ENCODE data around the gene NXNL2.

The NXNL2 gene

GRCh38 chr9:88551546-88552137, 16.7 kb downstream of the NXNL2 start:
- H3K27me3 ChIP-seq (ENCODE audit: insufficient read depth, low read length), result 0 out of 2 replicates have a peak, but pooled peaks cover 4% of the 10 kb centered on the region
- H3K36me3 ChIP-seq (ENCODE audit: insufficient read depth, low read length), result no peaks in the 10 kb centered on the region

GRCh38 chr9:88553350-88553749, 18.4 kb downstream of the NXNL2 start:
- Histone ChIP-seq H3K36me3 (ENCODE audit: insufficient read depth, low read length) (no peaks in the 10 kb centered on the region), H3K27me3 (ENCODE audit: insufficient read depth, low read length) (peaks cover 16% of the 10 kb centered on the region), H3K27ac (ENCODE audit: low read depth, low read length) (no peak overlapping the region), H3K4me3 (ENCODE audit: low read depth, low read length) (no peak overlapping the region), H3K79me2 (ENCODE audit: control insufficient read depth, insufficient read depth, low read length, unreplicated experiment) (no peaks in the 10 kb centered on the region), H3K4me1 (ENCODE audit: control insufficient read depth, insufficient read depth, low read length, unreplicated experiment) (no peaks in the 10 kb centered on the region), H2AFZ (ENCODE audit: low read length, unreplicated experiment) (no peak overlapping the region)

More at GRCh38 chr9:88551546-88552137, 16.7 kb downstream of the NXNL2 start:
- Histone ChIP-seq H3K27ac (ENCODE audit: low read depth, low read length) (no peak overlapping the region), H3K4me3 (ENCODE audit: low read depth, low read length) (no peak overlapping the region), H2AFZ (ENCODE audit: low read length, unreplicated experiment) (no peak overlapping the region), H3K79me2 (ENCODE audit: control insufficient read depth, insufficient read depth, low read length, unreplicated experiment) (no peaks in the 10 kb centered on the region), H3K4me1 (ENCODE audit: control insufficient read depth, insufficient read depth, low read length, unreplicated experiment) (no peaks in the 10 kb centered on the region)

- no peaks in the 10 kb centered on the region for H3K79me2 ChIP-seq (ENCODE audit: control insufficient read depth, insufficient read depth, low read length, unreplicated experiment)
Measured at GRCh38 chr9:88555268-88555980, 20.4 kb downstream of the NXNL2 start.

GRCh38 chr9:88559661-88560060, 24.7 kb downstream of the NXNL2 start:
- Histone ChIP-seq H3K27me3 (ENCODE audit: insufficient read depth, low read length) (peaks cover 16% of the 10 kb centered on the region), H3K4me3 (ENCODE audit: low read depth, low read length) (no peak overlapping the region), H3K4me1 (ENCODE audit: control insufficient read depth, insufficient read depth, low read length, unreplicated experiment) (no peaks in the 10 kb centered on the region), H3K36me3 (ENCODE audit: insufficient read depth, low read length) (no peaks in the 10 kb centered on the region), H3K27ac (ENCODE audit: low read depth, low read length) (no peak overlapping the region), H2AFZ (ENCODE audit: low read length, unreplicated experiment) (no peak overlapping the region), H3K79me2 (ENCODE audit: control insufficient read depth, insufficient read depth, low read length, unreplicated experiment) (no peaks in the 10 kb centered on the region)

More at GRCh38 chr9:88555268-88555980, 20.4 kb downstream of the NXNL2 start:
- H2AFZ ChIP-seq (ENCODE audit: low read length, unreplicated experiment), result no peak overlapping the region
- peaks cover 16% of the 10 kb centered on the region for H3K27me3 ChIP-seq (ENCODE audit: insufficient read depth, low read length)
- no peaks in the 10 kb centered on the region for H3K4me1 ChIP-seq (ENCODE audit: control insufficient read depth, insufficient read depth, low read length, unreplicated experiment)
- no peak overlapping the region for H3K4me3 ChIP-seq (ENCODE audit: low read depth, low read length)
- no peak overlapping the region for H3K27ac ChIP-seq (ENCODE audit: low read depth, low read length)
- no peaks in the 10 kb centered on the region for H3K36me3 ChIP-seq (ENCODE audit: insufficient read depth, low read length)

- H3K79me2 ChIP-seq (ENCODE audit: control insufficient read depth, insufficient read depth, low read length, unreplicated experiment), result no peaks in the 10 kb centered on the region
- no peak overlapping the region for H3K27ac ChIP-seq (ENCODE audit: low read depth, low read length)
- no peaks in the 10 kb centered on the region for H3K4me1 ChIP-seq (ENCODE audit: control insufficient read depth, insufficient read depth, low read length, unreplicated experiment)
- H3K27me3 ChIP-seq (ENCODE audit: insufficient read depth, low read length), result no peaks in the 10 kb centered on the region
- H3K4me3 ChIP-seq (ENCODE audit: low read depth, low read length), result no peak overlapping the region
- no peak overlapping the region for H2AFZ ChIP-seq (ENCODE audit: low read length, unreplicated experiment)
- H3K36me3 ChIP-seq (ENCODE audit: insufficient read depth, low read length), result no peaks in the 10 kb centered on the region
Measured at GRCh38 chr9:88567870-88568269, 32.9 kb downstream of the NXNL2 start.

GRCh38 chr9:88571419-88571818, 36.4 kb downstream of the NXNL2 start:
- no peaks in the 10 kb centered on the region for H3K36me3 ChIP-seq (ENCODE audit: insufficient read depth, low read length)
- H3K4me1 ChIP-seq (ENCODE audit: control insufficient read depth, insufficient read depth, low read length, unreplicated experiment), result no peaks in the 10 kb centered on the region
- no peaks in the 10 kb centered on the region for H3K27me3 ChIP-seq (ENCODE audit: insufficient read depth, low read length)
- no peak overlapping the region for H2AFZ ChIP-seq (ENCODE audit: low read length, unreplicated experiment)
- no peak overlapping the region for H3K4me3 ChIP-seq (ENCODE audit: low read depth, low read length)
- H3K27ac ChIP-seq (ENCODE audit: low read depth, low read length), result no peak overlapping the region
- H3K79me2 ChIP-seq (ENCODE audit: control insufficient read depth, insufficient read depth, low read length, unreplicated experiment), result no peaks in the 10 kb centered on the region

GRCh38 chr9:88572684-88573083, 37.7 kb downstream of the NXNL2 start:
- Histone ChIP-seq H3K27me3 (ENCODE audit: insufficient read depth, low read length) (no peaks in the 10 kb centered on the region), H3K27ac (ENCODE audit: low read depth, low read length) (no peak overlapping the region), H3K79me2 (ENCODE audit: control insufficient read depth, insufficient read depth, low read length, unreplicated experiment) (no peaks in the 10 kb centered on the region)

GRCh38 chr9:88574953-88575352, 40.0 kb downstream of the NXNL2 start:
- Histone ChIP-seq H3K4me3 (ENCODE audit: low read depth, low read length) (no peak overlapping the region), H2AFZ (ENCODE audit: low read length, unreplicated experiment) (no peak overlapping the region)

More at GRCh38 chr9:88572684-88573083, 37.7 kb downstream of the NXNL2 start:
- Histone ChIP-seq H3K4me1 (ENCODE audit: control insufficient read depth, insufficient read depth, low read length, unreplicated experiment) (no peaks in the 10 kb centered on the region), H3K4me3 (ENCODE audit: low read depth, low read length) (no peak overlapping the region), H3K36me3 (ENCODE audit: insufficient read depth, low read length) (no peaks in the 10 kb centered on the region), H2AFZ (ENCODE audit: low read length, unreplicated experiment) (no peak overlapping the region)

GRCh38 chr9:88577256-88578120, 42.5 kb downstream of the NXNL2 start:
- no peak overlapping the region for H2AFZ ChIP-seq (ENCODE audit: low read length, unreplicated experiment)
- no peak overlapping the region for H3K27ac ChIP-seq (ENCODE audit: low read depth, low read length)
- no peaks in the 10 kb centered on the region for H3K79me2 ChIP-seq (ENCODE audit: control insufficient read depth, insufficient read depth, low read length, unreplicated experiment)
- H3K4me1 ChIP-seq (ENCODE audit: control insufficient read depth, insufficient read depth, low read length, unreplicated experiment), result peaks cover 2% of the 10 kb centered on the region
- H3K36me3 ChIP-seq (ENCODE audit: insufficient read depth, low read length), result no peaks in the 10 kb centered on the region
- H3K27me3 ChIP-seq (ENCODE audit: insufficient read depth, low read length), result no peaks in the 10 kb centered on the region
- H3K4me3 ChIP-seq (ENCODE audit: low read depth, low read length), result no peak overlapping the region

More at GRCh38 chr9:88574953-88575352, 40.0 kb downstream of the NXNL2 start:
- Histone ChIP-seq H3K27me3 (ENCODE audit: insufficient read depth, low read length) (no peaks in the 10 kb centered on the region), H3K27ac (ENCODE audit: low read depth, low read length) (no peak overlapping the region), H3K4me1 (ENCODE audit: control insufficient read depth, insufficient read depth, low read length, unreplicated experiment) (peaks cover 2% of the 10 kb centered on the region), H3K36me3 (ENCODE audit: insufficient read depth, low read length) (no peaks in the 10 kb centered on the region), H3K79me2 (ENCODE audit: control insufficient read depth, insufficient read depth, low read length, unreplicated experiment) (no peaks in the 10 kb centered on the region)

GRCh38 chr9:88578121-88579049, 43.4 kb downstream of the NXNL2 start:
- Histone ChIP-seq H3K27me3 (ENCODE audit: insufficient read depth, low read length) (no peaks in the 10 kb centered on the region), H3K79me2 (ENCODE audit: control insufficient read depth, insufficient read depth, low read length, unreplicated experiment) (no peaks in the 10 kb centered on the region), H2AFZ (ENCODE audit: low read length, unreplicated experiment) (no peak overlapping the region), H3K36me3 (ENCODE audit: insufficient read depth, low read length) (no peaks in the 10 kb centered on the region), H3K27ac (ENCODE audit: low read depth, low read length) (no peak overlapping the region), H3K4me3 (ENCODE audit: low read depth, low read length) (no peak overlapping the region; the same call in 1 of the 2 replicates), H3K4me1 (ENCODE audit: control insufficient read depth, insufficient read depth, low read length, unreplicated experiment) (peaks cover 2% of the 10 kb centered on the region)

All from ACC112 (cell line).